NB4 (cell line): Measurements from ENCODE around the gene ARHGAP26.

Source experiments
- CTCF ChIP-seq: IDR thresholded peaks from one replicate; pipeline ENCODE4 v1.5.1; 2012; ENCODE audit warnings: low read depth, low read length
- POLR2A ChIP-seq: IDR thresholded peaks from 2 replicates; pipeline ENCODE4 v1.6.1; 2011; ENCODE audit warnings: mild to moderate bottlenecking; ENCODE audit not compliant: insufficient read length; ENCODE audit errors: extremely low read depth

GRCh38 chr5:142758062-142758795 is 11.9 kb upstream of the ARHGAP26 start:
- no peak for TF ChIP-seq CTCF
- no peak for TF ChIP-seq POLR2A
